Left kidney (tissue), 1 donor: ENCODE results near the gene SLC27A4. TPM values are rescaled to one million over a fixed set of nuclear protein-coding genes. Genes with fewer than 3 reads are reported as not detected.

ENCODE experiments used
- polyA plus RNA-seq: library from polyadenylated mRNA; unstranded; fragments of 120-200 nt; gene quantifications from one replicate; pipeline ENCODE4 v1.2.1, GENCODE V29; 2013; ENCODE audit not compliant: insufficient read length

Gene SLC27A4
- polyA plus RNA-seq, 1 donor, result 16.7 TPM

Other genes starting within 250 kb of the SLC27A4 start
- 37.9 TPM for gene PTGES2, start 212.8 kb upstream of the SLC27A4 start, polyA plus RNA-seq
- 0.75 TPM for gene LCN2, start 191.1 kb upstream of the SLC27A4 start, polyA plus RNA-seq
- gene BBLN, start 180.3 kb upstream of the SLC27A4 start, polyA plus RNA-seq, result 31.8 TPM
- gene CIZ1, start 149.0 kb upstream of the SLC27A4 start, polyA plus RNA-seq, result 139 TPM
- gene DNM1, start 137.1 kb upstream of the SLC27A4 start, polyA plus RNA-seq, result 231 TPM
- gene GOLGA2, start 64.5 kb upstream of the SLC27A4 start, polyA plus RNA-seq, result 92.5 TPM
- gene SWI5, start 64.3 kb upstream of the SLC27A4 start, polyA plus RNA-seq, result 31.6 TPM
- gene TRUB2, start 18.1 kb upstream of the SLC27A4 start, polyA plus RNA-seq, result 37.6 TPM
- gene COQ4, start 17.7 kb upstream of the SLC27A4 start, polyA plus RNA-seq, result 83.2 TPM
- gene URM1, start 30.8 kb downstream of the SLC27A4 start, polyA plus RNA-seq, result 53.6 TPM
- 34.9 TPM for gene CERCAM, start 80.3 kb downstream of the SLC27A4 start, polyA plus RNA-seq
- 58.3 TPM for gene ODF2, start 115.5 kb downstream of the SLC27A4 start, polyA plus RNA-seq
- gene GLE1, start 164.2 kb downstream of the SLC27A4 start, polyA plus RNA-seq, result 34.2 TPM
- gene SPTAN1, start 212.1 kb downstream of the SLC27A4 start, polyA plus RNA-seq, result 407 TPM